GM18870 (cell line): ENCODE data around the gene MST1R.

Source experiments
- ATAC-seq: cut with Tn5 transposase; IDR thresholded peaks from one replicate; pipeline ENCODE4 v1.9.1; 2021; ENCODE audit warnings: moderate library complexity; ENCODE audit not compliant: unreplicated experiment

The MST1R gene

GRCh38 chr3:49879721-49880120 lies 24.0 kb downstream of the MST1R start:
- ATAC-seq = no peak

- ATAC-seq = no peak
Measured at GRCh38 chr3:49878686-49879085, 25.0 kb downstream of the MST1R start.

GRCh38 chr3:49877716-49878115 lies 26.0 kb downstream of the MST1R start:
- ATAC-seq = no peak

GRCh38 chr3:49876567-49876966 lies 27.1 kb downstream of the MST1R start:
- ATAC-seq = no peak

GRCh38 chr3:49873623-49874022 lies 30.1 kb downstream of the MST1R start:
- ATAC-seq = no peak

GRCh38 chr3:49872801-49873281 lies 30.8 kb downstream of the MST1R start:
- ATAC-seq = no peak

- no peak for ATAC-seq
Measured at GRCh38 chr3:49871531-49872153, 32.0 kb downstream of the MST1R start.

- no peak for ATAC-seq
Measured at GRCh38 chr3:49869525-49870126, 34.0 kb downstream of the MST1R start, which contains the start of gene CAMKV. TSS of gene CAMKV (minus strand) at chr3:49869906. CDS start at chr3:49862388, 7,518 bp downstream.

GRCh38 chr3:49868862-49869466 lies 34.7 kb downstream of the MST1R start:
- no peak for ATAC-seq

- no peak for ATAC-seq
Measured at GRCh38 chr3:49867871-49868321, 35.8 kb downstream of the MST1R start.

GRCh38 chr3:49867400-49867799 lies 36.3 kb downstream of the MST1R start:
- ATAC-seq = no peak

GRCh38 chr3:49865198-49865784 lies 38.4 kb downstream of the MST1R start:
- ATAC-seq = no peak

- no peak for ATAC-seq
Measured at GRCh38 chr3:49864505-49864904, 39.2 kb downstream of the MST1R start.

GRCh38 chr3:49859576-49860305 lies 43.9 kb downstream of the MST1R start:
- ATAC-seq = no peak

GRCh38 chr3:49856181-49857005 lies 47.3 kb downstream of the MST1R start, which contains the start of gene TRAIP:
TSS of gene TRAIP (minus strand) at chr3:49856564. CDS start at chr3:49856453, 111 bp downstream.
- ATAC-seq = peak; percentile 88

GRCh38 chr3:49855662-49856061 lies 48.0 kb downstream of the MST1R start:
- no peak for ATAC-seq

GRCh38 chr3:49845694-49846093 lies 58.0 kb downstream of the MST1R start:
- no peak for ATAC-seq

- no peak for ATAC-seq
Measured at GRCh38 chr3:49844464-49845183, 59.0 kb downstream of the MST1R start.

- no peak for ATAC-seq
Measured at GRCh38 chr3:49842843-49843517, 60.7 kb downstream of the MST1R start.
